Spleen (tissue), 11 donors: ENCODE results near the gene PSME3IP1. TPM values are rescaled to one million over a fixed set of nuclear protein-coding genes. Genes with fewer than 3 reads are reported as not detected.

Experiments
- DNase-seq: peaks from one replicate; pipeline ENCODE4 v3.0.0-alpha.2; 2020
- H3K27ac ChIP-seq, 8 donors: fragments of 200-600 bp; sonication (generic) in 7 of 8; 1 replicate in 4 of 8; 2 replicates in 4 of 8; pipeline versions ENCODE4 v1.5.0 to v1.8.0; 2016 to 2021; ENCODE audit warnings: inconsistent platforms in 4 of 8, mild to moderate bottlenecking in 4 of 8, moderate library complexity in 1 of 8
- H3K27me3 ChIP-seq, 7 donors: fragments of 200-600 bp; sonication (generic) in 6 of 7; replicated peaks in 1 of 7; 1 replicate in 4 of 7; 2 replicates in 3 of 7; pipeline versions ENCODE4 v1.5.0 to v1.8.0; 2016 to 2021; ENCODE audit warnings: inconsistent platforms in 3 of 7, mild to moderate bottlenecking in 1 of 7
- H3K36me3 ChIP-seq, 6 donors: fragments of 200-600 bp; sonication (generic) in 5 of 6; 1 replicate in 4 of 6; 2 replicates in 2 of 6; pipeline versions ENCODE4 v1.5.0 to v1.8.0; 2016 to 2021; ENCODE audit warnings: inconsistent platforms in 2 of 6
- H3K4me1 ChIP-seq, 6 donors: fragments of 200-600 bp; sonication (generic) in 5 of 6; 1 replicate in 3 of 6; 2 replicates in 3 of 6; pipeline versions ENCODE4 v1.5.0 to v1.8.0; 2016 to 2021; ENCODE audit warnings: inconsistent platforms in 3 of 6
- H3K4me3 ChIP-seq, 8 donors: fragments of 200-600 bp; sonication (generic) in 7 of 8; 1 replicate in 4 of 8; 2 replicates in 4 of 8; pipeline versions ENCODE4 v1.5.0 to v1.8.0; 2016 to 2021; ENCODE audit warnings: inconsistent platforms in 4 of 8, mild to moderate bottlenecking in 4 of 8, moderate library complexity in 2 of 8
- H3K9me3 ChIP-seq, 8 donors: fragments of 200-600 bp; sonication (generic) in 7 of 8; 1 replicate in 4 of 8; 2 replicates in 4 of 8; pipeline versions ENCODE4 v1.5.0 to v1.8.0; 2016 to 2021; ENCODE audit warnings: inconsistent platforms in 4 of 8
- POLR2A ChIP-seq, 3 donors: fragments of 450-650 bp; IDR thresholded peaks; one replicate each; pipeline ENCODE4 v1.5.1; 2017; ENCODE audit warnings: antibody characterized with exemption in 3 of 3, mild to moderate bottlenecking in 1 of 3
- POLR2AphosphoS5 ChIP-seq, 3 donors: sonication (generic); formaldehyde crosslinking; IDR thresholded peaks; one replicate each; pipeline ENCODE4 v1.5.1; 2017; ENCODE audit warnings: antibody characterized with exemption in 3 of 3
- WGBS, 5 donors: extraction: QIAGEN DNeasy Blood & Tissue Kit in 3 of 5; methylation state at CpG; one replicate each; pipeline versions ENCODE4 v1.1.5 to v1.1.7; 2013 to 2018; 5-methylcytosine and 5-hydroxymethylcytosine counted together
- intact Hi-C: fragments of 100-400 bp; cut with DNase I; formaldehyde crosslinking; loops from one replicate; pipeline ENCODE4 v1.15.0; 2023; ENCODE audit warnings: low total_unique reads
- polyA plus RNA-seq, 3 donors: library from polyadenylated mRNA; stranded (reverse); fragments of 200-250 nt; gene quantifications; one replicate each; pipeline ENCODE4 v1.2.1, GENCODE V29; 2013
- total RNA-seq, 7 donors: library from RNA; depleted of rRNA in 3 of 7; stranded (reverse); fragments of >200 nt in 3 of 7; fragmentation: NEBNext Ultra II Directional in 4 of 7; extraction: Animal tissue kit (Norgen Biotek cat#: 25700) in 4 of 7; gene quantifications; one replicate each; pipeline versions ENCODE4 v1.1.0 to v1.2.1, GENCODE V29; 2016 to 2021
- TF ChIP-seq, protein P1 (sequence below), 11 experiments: fragments of 200-600 bp in 7 of 11; fragments of 450-650 bp in 4 of 11; sonication (generic) in 4 of 11; IDR thresholded peaks in 8 of 11; conservative IDR thresholded peaks in 3 of 11; 1 replicate in 7 of 11; 2 replicates in 4 of 11; pipeline versions ENCODE4 v1.4.0 to v1.8.0; 2016 to 2021; ENCODE audit warnings: antibody characterized with exemption in 11 of 11, inconsistent platforms in 4 of 11, mild to moderate bottlenecking in 1 of 11
- donor health status: healthy with polysubstance abuse.
- donor health status: DM: no; HTN: no; CAD: no; lungs with moderate emphysema.
- donor health status: DM: no; HTN: no; CAD: no.
- donor health status: Bipolar disorder and iron deficiency.
- donor health status: healthy.
- donor health status: DM: no; HTN: no; CAD: no.
- donor health status: DM: yes; HTN: yes; CAD: no.

Gene PSME3IP1
- total and polyA plus RNA-seq, 10 donors, result 64.6 to 128 (median 96.0) TPM

DNA sequence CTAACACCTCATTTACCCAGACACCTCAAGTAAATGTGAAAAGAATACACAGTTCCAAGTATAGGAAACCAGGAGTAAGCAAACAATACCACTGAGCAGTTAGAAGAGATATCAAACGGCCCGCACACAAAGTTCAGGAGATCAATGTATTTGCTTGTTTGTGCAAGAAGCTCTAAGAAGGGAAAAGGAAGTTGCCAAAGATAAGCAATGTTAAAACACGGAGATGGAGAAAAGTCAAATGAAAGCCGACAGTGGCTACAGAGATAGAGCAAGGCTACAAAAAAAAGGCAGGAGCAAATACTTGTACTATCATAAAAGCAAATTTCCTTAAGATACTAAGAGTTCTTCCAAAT is 29.5 kb downstream of the PSME3IP1 start:
- TF ChIP-seq, protein P1, sequence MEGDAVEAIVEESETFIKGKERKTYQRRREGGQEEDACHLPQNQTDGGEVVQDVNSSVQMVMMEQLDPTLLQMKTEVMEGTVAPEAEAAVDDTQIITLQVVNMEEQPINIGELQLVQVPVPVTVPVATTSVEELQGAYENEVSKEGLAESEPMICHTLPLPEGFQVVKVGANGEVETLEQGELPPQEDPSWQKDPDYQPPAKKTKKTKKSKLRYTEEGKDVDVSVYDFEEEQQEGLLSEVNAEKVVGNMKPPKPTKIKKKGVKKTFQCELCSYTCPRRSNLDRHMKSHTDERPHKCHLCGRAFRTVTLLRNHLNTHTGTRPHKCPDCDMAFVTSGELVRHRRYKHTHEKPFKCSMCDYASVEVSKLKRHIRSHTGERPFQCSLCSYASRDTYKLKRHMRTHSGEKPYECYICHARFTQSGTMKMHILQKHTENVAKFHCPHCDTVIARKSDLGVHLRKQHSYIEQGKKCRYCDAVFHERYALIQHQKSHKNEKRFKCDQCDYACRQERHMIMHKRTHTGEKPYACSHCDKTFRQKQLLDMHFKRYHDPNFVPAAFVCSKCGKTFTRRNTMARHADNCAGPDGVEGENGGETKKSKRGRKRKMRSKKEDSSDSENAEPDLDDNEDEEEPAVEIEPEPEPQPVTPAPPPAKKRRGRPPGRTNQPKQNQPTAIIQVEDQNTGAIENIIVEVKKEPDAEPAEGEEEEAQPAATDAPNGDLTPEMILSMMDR (IDR thresholded peaks at IDR 0.05 in 8 of 11, conservative IDR thresholded peaks at IDR 0.05 in 3 of 11), result no peak
- TF ChIP-seq POLR2AphosphoS5 (IDR thresholded peaks at IDR 0.05) (no peak), POLR2A (IDR thresholded peaks at IDR 0.05) (no peak)
- no peak for DNase-seq
- Histone ChIP-seq H3K4me3 (no peak overlapping the region), H3K36me3 (peaks cover 0 to 98% (median 49%) of the 10 kb centered on the region in 6 donors), H3K27me3 (no peaks in the 10 kb centered on the region), H3K27ac (peak overlapping the region in 2 of 8 donors; percentile 12 to 45), H3K9me3 (no peaks in the 10 kb centered on the region), H3K4me1 (peaks cover 0 to 58% (median 11%) of the 10 kb centered on the region in 6 donors)
- intact Hi-C loops, result no loop called here
- 28 to 58% (median 48%) methylated on average over 4 of the region's 4 CpGs for WGBS, 5 donors

DNA sequence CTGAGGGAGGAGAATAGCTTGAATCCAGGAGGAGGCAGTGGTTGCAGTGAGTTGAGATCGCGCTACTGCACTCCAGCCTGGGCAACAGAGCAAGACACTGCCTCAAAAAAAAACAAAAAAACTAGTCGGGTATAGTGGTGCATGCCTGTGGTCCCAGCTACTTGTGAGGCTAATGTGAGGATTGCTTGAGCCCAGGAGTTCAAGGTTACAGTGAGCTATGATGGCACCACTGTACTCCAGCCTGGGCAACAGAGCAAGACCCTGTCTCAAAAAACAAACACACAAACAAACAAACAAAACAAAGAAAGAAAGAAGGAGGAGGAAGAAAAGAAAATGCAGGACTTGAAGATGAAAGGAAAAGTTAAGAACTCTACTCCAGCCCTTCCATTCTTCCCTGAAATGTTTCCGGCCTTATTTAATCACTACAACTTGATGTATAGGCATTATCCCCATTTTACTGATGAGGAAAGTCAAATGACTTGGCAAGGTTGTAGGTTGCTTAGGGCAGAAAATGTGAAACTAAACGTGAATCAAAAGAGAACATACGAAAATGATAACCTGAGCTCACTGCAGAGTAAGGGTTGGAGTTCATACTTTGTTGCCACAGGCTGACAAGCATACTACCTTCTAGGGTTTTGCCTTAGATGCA is 30.0 kb downstream of the PSME3IP1 start:
- no peak for DNase-seq
- H3K9me3 ChIP-seq, result no peaks in the 10 kb centered on the region
- peaks cover 0 to 97% (median 46%) of the 10 kb centered on the region in 6 donors for H3K36me3 ChIP-seq
- intact Hi-C loops, result no loop called here
- TF ChIP-seq POLR2A (IDR thresholded peaks at IDR 0.05) (no peak), POLR2AphosphoS5 (IDR thresholded peaks at IDR 0.05) (no peak)
- TF ChIP-seq, protein P1 (IDR thresholded peaks at IDR 0.05 in 8 of 11, conservative IDR thresholded peaks at IDR 0.05 in 3 of 11), result no peak
- peaks cover 0 to 60% (median 11%) of the 10 kb centered on the region in 6 donors for H3K4me1 ChIP-seq
- peak overlapping the region in 2 of 8 donors; percentile 12 to 45 for H3K27ac ChIP-seq
- 79 to 90% (median 88%) methylated on average over 6 of the region's 6 CpGs for WGBS, 5 donors
- no peaks in the 10 kb centered on the region for H3K27me3 ChIP-seq
- no peak overlapping the region for H3K4me3 ChIP-seq

DNA sequence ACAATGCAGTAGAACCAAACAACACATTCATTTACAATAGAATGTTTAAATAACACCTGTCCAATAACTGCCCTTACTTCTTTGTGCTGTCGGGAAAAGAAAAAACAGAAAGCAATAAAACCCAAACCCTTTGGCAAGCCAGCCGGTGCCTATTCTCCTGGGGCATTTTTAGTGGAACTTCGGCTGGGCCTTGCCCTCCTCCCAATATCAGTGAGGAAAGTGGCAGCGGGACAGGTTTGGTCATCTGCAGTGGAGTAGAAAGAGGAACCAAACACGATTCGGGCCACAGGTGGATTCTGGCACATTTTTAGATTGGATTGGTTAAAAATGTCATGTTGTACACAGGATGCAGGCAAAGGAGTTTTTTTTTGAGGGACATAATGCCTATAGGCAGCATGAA is 32.0 kb downstream of the PSME3IP1 start:
- Histone ChIP-seq H3K4me3 (no peak overlapping the region), H3K4me1 (peaks cover 0 to 49% (median 8%) of the 10 kb centered on the region in 6 donors), H3K27ac (no peak overlapping the region), H3K36me3 (peaks cover 0 to 97% (median 43%) of the 10 kb centered on the region in 6 donors), H3K27me3 (no peaks in the 10 kb centered on the region), H3K9me3 (no peaks in the 10 kb centered on the region)
- WGBS, 5 donors, result 83 to 90% (median 88%) methylated on average over 6 of the region's 6 CpGs
- no peak for TF ChIP-seq POLR2A (IDR thresholded peaks at IDR 0.05)
- TF ChIP-seq, protein P1 (IDR thresholded peaks at IDR 0.05 in 8 of 11, conservative IDR thresholded peaks at IDR 0.05 in 3 of 11), result no peak
- no peak for TF ChIP-seq POLR2AphosphoS5 (IDR thresholded peaks at IDR 0.05)
- intact Hi-C loops, result no loop called here
- no peak for DNase-seq
